B cell (primary cell): Measurements from ENCODE around the gene CDH13.

Experiments
- EZH2 ChIP-seq: IDR thresholded peaks from 2 replicates; pipeline ENCODE4 v1.6.1; 2012; ENCODE audit warnings: borderline replicate concordance, low read depth, mild to moderate bottlenecking, moderate library complexity, low read length; ENCODE audit not compliant: insufficient read depth, poor library complexity, severe bottlenecking
- TF ChIP-seq, protein P1 (sequence below): fragments of 200-600 bp; IDR thresholded peaks from one replicate; pipeline ENCODE4 v1.8.0; 2022; ENCODE audit warnings: antibody characterized with exemption, mild to moderate bottlenecking

DNA sequence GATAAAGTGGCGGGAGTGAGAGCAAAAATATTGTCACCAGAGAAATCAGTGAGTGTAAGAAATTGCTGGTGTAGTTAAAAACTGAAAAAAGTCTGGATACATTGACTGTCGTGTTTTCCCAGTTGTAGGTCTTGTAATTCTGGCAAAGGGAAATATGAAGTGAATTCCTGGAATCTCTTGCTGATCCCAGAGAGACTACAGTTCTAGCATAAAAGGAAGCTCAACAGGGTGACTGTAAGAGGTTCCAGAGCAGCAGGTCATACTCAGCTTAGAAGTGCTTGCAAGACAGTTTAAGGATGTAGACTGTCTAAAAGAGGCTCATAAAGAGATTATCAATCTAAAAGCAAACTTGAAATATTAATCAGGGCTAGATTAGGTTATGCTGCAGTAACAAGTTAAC is 890.2 kb downstream of the CDH13 start:
- TF ChIP-seq, protein P1, sequence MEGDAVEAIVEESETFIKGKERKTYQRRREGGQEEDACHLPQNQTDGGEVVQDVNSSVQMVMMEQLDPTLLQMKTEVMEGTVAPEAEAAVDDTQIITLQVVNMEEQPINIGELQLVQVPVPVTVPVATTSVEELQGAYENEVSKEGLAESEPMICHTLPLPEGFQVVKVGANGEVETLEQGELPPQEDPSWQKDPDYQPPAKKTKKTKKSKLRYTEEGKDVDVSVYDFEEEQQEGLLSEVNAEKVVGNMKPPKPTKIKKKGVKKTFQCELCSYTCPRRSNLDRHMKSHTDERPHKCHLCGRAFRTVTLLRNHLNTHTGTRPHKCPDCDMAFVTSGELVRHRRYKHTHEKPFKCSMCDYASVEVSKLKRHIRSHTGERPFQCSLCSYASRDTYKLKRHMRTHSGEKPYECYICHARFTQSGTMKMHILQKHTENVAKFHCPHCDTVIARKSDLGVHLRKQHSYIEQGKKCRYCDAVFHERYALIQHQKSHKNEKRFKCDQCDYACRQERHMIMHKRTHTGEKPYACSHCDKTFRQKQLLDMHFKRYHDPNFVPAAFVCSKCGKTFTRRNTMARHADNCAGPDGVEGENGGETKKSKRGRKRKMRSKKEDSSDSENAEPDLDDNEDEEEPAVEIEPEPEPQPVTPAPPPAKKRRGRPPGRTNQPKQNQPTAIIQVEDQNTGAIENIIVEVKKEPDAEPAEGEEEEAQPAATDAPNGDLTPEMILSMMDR: no peak
- no peak for TF ChIP-seq EZH2
